ENCODE data around the gene PSMC3. TPM values are rescaled to one million over a fixed set of nuclear protein-coding genes. Genes with fewer than 3 reads are reported as not detected.

PSMC3 gene
- total RNA-seq, 6 experiments from 2014 or later, result 161 to 238 (median 220) TPM

GRCh38 chr11:47388697-47389576, 37.3 kb downstream of the PSMC3 start:
- TF ChIP-seq CTCF (IDR thresholded peaks at IDR 0.05), result no peak
- Mint-ChIP-seq H3K4me3 (no peak overlapping the region), H3K36me3 (ENCODE audit: low read depth) (no peaks in the 10 kb centered on the region), H3K9me3 (no peaks in the 10 kb centered on the region), H3K27ac (no peak overlapping the region), H3K27me3 (ENCODE audit: insufficient read depth) (peaks cover 2% of the 10 kb centered on the region; the same call in 1 of the 2 replicates), H3K4me1 (ENCODE audit: low read depth) (peaks cover 5% of the 10 kb centered on the region; the same call in 1 of the 2 replicates)
- DNase-seq, result no peak

- DNase-seq, result no peak
- peaks cover 2% of the 10 kb centered on the region for H3K27me3 Mint-ChIP-seq (ENCODE audit: insufficient read depth)
- no peak overlapping the region for H3K27ac Mint-ChIP-seq
- H3K4me1 Mint-ChIP-seq (ENCODE audit: low read depth), result peaks cover 5% of the 10 kb centered on the region; the same call in 1 of the 2 replicates
- TF ChIP-seq CTCF (IDR thresholded peaks at IDR 0.05), result no peak
- H3K9me3 Mint-ChIP-seq, result no peaks in the 10 kb centered on the region
- no peaks in the 10 kb centered on the region for H3K36me3 Mint-ChIP-seq (ENCODE audit: low read depth)
- no peak overlapping the region for H3K4me3 Mint-ChIP-seq
Measured at GRCh38 chr11:47387944-47388696, 38.1 kb downstream of the PSMC3 start.

- H3K27me3 Mint-ChIP-seq (ENCODE audit: insufficient read depth), result peaks cover 3% of the 10 kb centered on the region
- H3K4me3 Mint-ChIP-seq, result no peak overlapping the region
- no peaks in the 10 kb centered on the region for H3K4me1 Mint-ChIP-seq (ENCODE audit: low read depth)
- H3K9me3 Mint-ChIP-seq, result no peaks in the 10 kb centered on the region
- H3K27ac Mint-ChIP-seq, result no peak overlapping the region
- DNase-seq, result no peak
- H3K36me3 Mint-ChIP-seq (ENCODE audit: low read depth), result no peaks in the 10 kb centered on the region
- TF ChIP-seq CTCF (IDR thresholded peaks at IDR 0.05), result no peak
Measured at GRCh38 chr11:47384498-47384897, 41.7 kb downstream of the PSMC3 start.

- no peak for TF ChIP-seq CTCF (IDR thresholded peaks at IDR 0.05)
- peaks cover 3% of the 10 kb centered on the region for H3K27me3 Mint-ChIP-seq (ENCODE audit: insufficient read depth)
- no peak overlapping the region for H3K4me3 Mint-ChIP-seq
- no peaks in the 10 kb centered on the region for H3K36me3 Mint-ChIP-seq (ENCODE audit: low read depth)
- H3K27ac Mint-ChIP-seq, result no peak overlapping the region
- no peaks in the 10 kb centered on the region for H3K4me1 Mint-ChIP-seq (ENCODE audit: low read depth)
- no peak for DNase-seq
- H3K9me3 Mint-ChIP-seq, result no peaks in the 10 kb centered on the region
Measured at GRCh38 chr11:47383071-47383470, 43.2 kb downstream of the PSMC3 start.

GRCh38 chr11:47380078-47380477, 46.2 kb downstream of the PSMC3 start:
- Mint-ChIP-seq H3K36me3 (ENCODE audit: low read depth) (no peaks in the 10 kb centered on the region), H3K4me3 (no peak overlapping the region), H3K4me1 (ENCODE audit: low read depth) (no peaks in the 10 kb centered on the region), H3K27ac (no peak overlapping the region), H3K27me3 (ENCODE audit: insufficient read depth) (peaks cover 3% of the 10 kb centered on the region), H3K9me3 (no peaks in the 10 kb centered on the region)
- no peak for DNase-seq
- no peak for TF ChIP-seq CTCF (IDR thresholded peaks at IDR 0.05)

All from HFFc6 (cell line).